ENCODE results near the gene PNMA6F.

PNMA6F gene

GRCh38 chrX:153361781-153362397 is 40.3 kb upstream of the PNMA6F start:
- POLR2A ChIA-PET, result no interaction called here
- no peak for DNase-seq (ENCODE audit: low read depth, low spot score)
- TF ChIP-seq, protein P1, sequence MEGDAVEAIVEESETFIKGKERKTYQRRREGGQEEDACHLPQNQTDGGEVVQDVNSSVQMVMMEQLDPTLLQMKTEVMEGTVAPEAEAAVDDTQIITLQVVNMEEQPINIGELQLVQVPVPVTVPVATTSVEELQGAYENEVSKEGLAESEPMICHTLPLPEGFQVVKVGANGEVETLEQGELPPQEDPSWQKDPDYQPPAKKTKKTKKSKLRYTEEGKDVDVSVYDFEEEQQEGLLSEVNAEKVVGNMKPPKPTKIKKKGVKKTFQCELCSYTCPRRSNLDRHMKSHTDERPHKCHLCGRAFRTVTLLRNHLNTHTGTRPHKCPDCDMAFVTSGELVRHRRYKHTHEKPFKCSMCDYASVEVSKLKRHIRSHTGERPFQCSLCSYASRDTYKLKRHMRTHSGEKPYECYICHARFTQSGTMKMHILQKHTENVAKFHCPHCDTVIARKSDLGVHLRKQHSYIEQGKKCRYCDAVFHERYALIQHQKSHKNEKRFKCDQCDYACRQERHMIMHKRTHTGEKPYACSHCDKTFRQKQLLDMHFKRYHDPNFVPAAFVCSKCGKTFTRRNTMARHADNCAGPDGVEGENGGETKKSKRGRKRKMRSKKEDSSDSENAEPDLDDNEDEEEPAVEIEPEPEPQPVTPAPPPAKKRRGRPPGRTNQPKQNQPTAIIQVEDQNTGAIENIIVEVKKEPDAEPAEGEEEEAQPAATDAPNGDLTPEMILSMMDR (IDR thresholded peaks at IDR 0.05; ENCODE audit: insufficient read depth, low read length, missing control alignments), result no peak
- H3K4me3 ChIP-seq (ENCODE audit: low read depth, low read length), result no peak overlapping the region
- CTCF ChIA-PET, result no interaction called here

DNA sequence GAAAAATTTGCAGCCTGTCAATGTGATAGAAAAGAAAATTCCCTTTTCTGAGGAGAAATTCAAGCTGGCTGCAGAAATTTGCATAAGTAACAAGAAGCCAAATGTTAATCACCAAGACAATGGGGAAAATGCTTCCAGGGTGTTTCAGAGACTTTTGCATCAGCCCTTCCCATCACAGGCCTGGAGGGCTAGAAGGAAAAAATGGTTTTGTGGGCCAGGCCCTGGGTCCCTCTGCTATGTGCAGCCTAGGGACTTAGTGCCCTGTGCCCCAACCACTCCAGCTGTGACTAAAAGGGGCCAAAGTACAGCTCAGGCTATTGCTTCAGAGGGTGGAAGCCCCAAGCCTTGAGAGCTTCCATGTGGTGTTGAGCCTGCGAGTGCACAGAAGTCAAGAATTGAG is 36.3 kb upstream of the PNMA6F start:
- no peak for DNase-seq (ENCODE audit: low read depth, low spot score)
- ChIA-PET POLR2A (no interaction called here), CTCF (no interaction called here)
- H3K4me3 ChIP-seq (ENCODE audit: low read depth, low read length), result no peak overlapping the region
- TF ChIP-seq, protein P1 (IDR thresholded peaks at IDR 0.05; ENCODE audit: insufficient read depth, low read length, missing control alignments), result no peak

- H3K4me3 ChIP-seq (ENCODE audit: low read depth, low read length), result no peak overlapping the region
- no peak for DNase-seq (ENCODE audit: low read depth, low spot score)
- ChIA-PET POLR2A (no interaction called here), CTCF (interaction anchor here (0.8 kb wide), 1 partner anchor 19 kb away, joined by 3 read pairs; no protein-coding TSS in a partner anchor)
- TF ChIP-seq, protein P1 (IDR thresholded peaks at IDR 0.05; ENCODE audit: insufficient read depth, low read length, missing control alignments), result no peak
Measured at GRCh38 chrX:153353416-153353815, 31.8 kb upstream of the PNMA6F start.

GRCh38 chrX:153352858-153353257 is 31.3 kb upstream of the PNMA6F start:
- no peak for DNase-seq (ENCODE audit: low read depth, low spot score)
- CTCF ChIA-PET, result no interaction called here
- no peak overlapping the region for H3K4me3 ChIP-seq (ENCODE audit: low read depth, low read length)
- TF ChIP-seq, protein P1 (IDR thresholded peaks at IDR 0.05; ENCODE audit: insufficient read depth, low read length, missing control alignments), result no peak
- POLR2A ChIA-PET, result no interaction called here

- POLR2A ChIA-PET, result no interaction called here
- CTCF ChIA-PET, result no interaction called here
Measured at GRCh38 chrX:153351981-153352380, 30.4 kb upstream of the PNMA6F start.

DNA sequence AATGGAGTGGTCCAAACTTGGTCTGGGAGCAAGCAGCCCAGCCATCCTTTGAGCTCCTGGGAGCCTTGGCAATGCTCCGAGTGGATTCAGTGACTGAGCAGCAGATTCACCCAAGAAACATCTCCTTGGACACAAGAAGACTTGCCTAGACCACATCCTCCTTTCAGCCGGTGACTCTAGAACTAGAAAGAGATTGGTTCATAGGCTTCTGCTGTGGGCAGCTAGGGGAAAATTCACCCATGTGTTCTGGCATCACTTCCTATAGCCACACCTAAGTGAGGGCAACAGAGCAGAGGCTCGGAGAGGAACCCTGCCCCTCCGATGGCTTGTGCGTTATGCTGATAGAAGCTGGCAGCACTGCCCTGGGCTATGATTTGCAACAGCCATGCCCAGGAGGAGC is 28.4 kb upstream of the PNMA6F start:
- no peak overlapping the region for H3K4me3 ChIP-seq (ENCODE audit: low read depth, low read length)
- ChIA-PET CTCF (no interaction called here), POLR2A (no interaction called here)
- TF ChIP-seq, protein P1 (IDR thresholded peaks at IDR 0.05; ENCODE audit: insufficient read depth, low read length, missing control alignments), result no peak
- DNase-seq (ENCODE audit: low read depth, low spot score), result no peak

More at GRCh38 chrX:153351981-153352380, 30.4 kb upstream of the PNMA6F start:
- TF ChIP-seq, protein P1 (IDR thresholded peaks at IDR 0.05; ENCODE audit: insufficient read depth, low read length, missing control alignments), result no peak
- no peak overlapping the region for H3K4me3 ChIP-seq (ENCODE audit: low read depth, low read length)
- no peak for DNase-seq (ENCODE audit: low read depth, low spot score)
